ENCODE measurements around the gene LENG9. TPM values are rescaled to one million over a fixed set of nuclear protein-coding genes. Genes with fewer than 3 reads are reported as not detected.

LENG9 gene
- total RNA-seq, 2 experiments from 2014 or later = 1.8 to 6.0 TPM

GRCh38 chr19:54454781-54455675 lies 8.6 kb downstream of the LENG9 start:
- peaks cover 18% of the 10 kb centered on the region for H4K20me1 ChIP-seq (ENCODE audit: insufficient read depth, low read length)
- intact Hi-C loops (cut with micrococcal nuclease; ENCODE audit: unreplicated experiment) = no loop called here
- BruUV-seq (replicated peaks) = no TSS peak
- no peak overlapping the region for H3K4me3 ChIP-seq (ENCODE audit: low read depth, low read length, poor library complexity, severe bottlenecking)
- CTCF ChIA-PET (ENCODE audit: unreplicated experiment) = no interaction called here
- TF ChIP-seq CTCF (conservative IDR thresholded peaks at IDR 0.05; ENCODE audit: low read length) (no peak), EZH2phosphoT487 (IDR thresholded peaks at IDR 0.05; ENCODE audit: borderline replicate concordance, low read depth, low read length) (no peak)
- no peak for DNase-seq (ENCODE audit: low spot score)
- H3K4me2 ChIP-seq (ENCODE audit: low read length) = no peak overlapping the region
- peaks cover 13% of the 10 kb centered on the region for H3K4me1 ChIP-seq (ENCODE audit: insufficient read depth, low read length, poor library complexity, severe bottlenecking)
- H3K9me2 ChIP-seq (ENCODE audit: insufficient read depth, low read length) = no peaks in the 10 kb centered on the region
- H2AFZ ChIP-seq (ENCODE audit: low read length) = no peak overlapping the region
- no peak overlapping the region for H3K27ac ChIP-seq (ENCODE audit: low read depth, low read length, poor library complexity, severe bottlenecking)
- peaks cover 95% of the 10 kb centered on the region for H3K36me3 ChIP-seq (ENCODE audit: insufficient read depth, low read length)
- POLR2A ChIA-PET = no interaction called here
- peaks cover 22% of the 10 kb centered on the region for H3K79me2 ChIP-seq (ENCODE audit: insufficient read depth, low read depth, low read length)
- no peaks in the 10 kb centered on the region for H3K9me3 ChIP-seq (ENCODE audit: low read length)

GRCh38 chr19:54453921-54454780 lies 9.4 kb downstream of the LENG9 start:
- H3K4me1 ChIP-seq (ENCODE audit: insufficient read depth, low read length, poor library complexity, severe bottlenecking) = peaks cover 13% of the 10 kb centered on the region
- TF ChIP-seq EZH2phosphoT487 (IDR thresholded peaks at IDR 0.05; ENCODE audit: borderline replicate concordance, low read depth, low read length) (no peak), CTCF (conservative IDR thresholded peaks at IDR 0.05; ENCODE audit: low read length) (no peak)
- peaks cover 90% of the 10 kb centered on the region for H3K36me3 ChIP-seq (ENCODE audit: insufficient read depth, low read length)
- no peak for DNase-seq (ENCODE audit: low spot score)
- H3K4me3 ChIP-seq (ENCODE audit: low read depth, low read length, poor library complexity, severe bottlenecking) = no peak overlapping the region
- BruUV-seq (replicated peaks) = no TSS peak
- CTCF ChIA-PET (ENCODE audit: unreplicated experiment) = no interaction called here
- no peak overlapping the region for H2AFZ ChIP-seq (ENCODE audit: low read length)
- peaks cover 22% of the 10 kb centered on the region for H4K20me1 ChIP-seq (ENCODE audit: insufficient read depth, low read length)
- POLR2A ChIA-PET = no interaction called here
- H3K4me2 ChIP-seq (ENCODE audit: low read length) = no peak overlapping the region
- intact Hi-C loops (cut with micrococcal nuclease; ENCODE audit: unreplicated experiment) = no loop called here
- no peaks in the 10 kb centered on the region for H3K9me2 ChIP-seq (ENCODE audit: insufficient read depth, low read length)
- H3K9me3 ChIP-seq (ENCODE audit: low read length) = no peaks in the 10 kb centered on the region
- peaks cover 29% of the 10 kb centered on the region for H3K79me2 ChIP-seq (ENCODE audit: insufficient read depth, low read depth, low read length)
- H3K27ac ChIP-seq (ENCODE audit: low read depth, low read length, poor library complexity, severe bottlenecking) = no peak overlapping the region
